Common myeloid progenitor, CD34-positive (primary cell): ENCODE measurements around the gene TTC7B.

ENCODE experiments used
- CTCF ChIA-PET: fragments of 350-600 bp; sonication (Branson Sonifier 250); formaldehyde crosslinking; loops from one replicate; lab custom pipeline; 2021; ENCODE audit warnings: antibody characterized with exemption; lab: Charles Lee
- POLR2A ChIA-PET: fragments of 350-600 bp; sonication (Branson Sonifier 250); formaldehyde crosslinking; loops from one replicate; lab custom pipeline; 2021; ENCODE audit warnings: antibody characterized with exemption; lab: Charles Lee
- DNase-seq, 3 donors: peaks; one replicate each; pipeline versions ENCODE4 v3.0.0 to v3.0.0-alpha.2; 2013
- H3K27ac ChIP-seq, 2 experiments: 1 replicate in 1 of 2; 2 replicates in 1 of 2; pipeline ENCODE4 v1.7.0; 2013; ENCODE audit warnings: inconsistent platforms in 2 of 2, low read length in 2 of 2, mild to moderate bottlenecking in 2 of 2, low read depth in 1 of 2, moderate library complexity in 1 of 2; ENCODE audit not compliant: severe bottlenecking in 2 of 2, insufficient read depth in 1 of 2, poor library complexity in 1 of 2
- H3K27me3 ChIP-seq, 5 experiments: replicated peaks in 2 of 5; 1 replicate in 3 of 5; 2 replicates in 2 of 5; pipeline versions ENCODE4 v1.6.1 to v1.7.0; 2013; ENCODE audit warnings: low read length in 4 of 5, mild to moderate bottlenecking in 2 of 5, moderate library complexity in 2 of 5, inconsistent platforms in 1 of 5; ENCODE audit not compliant: insufficient read depth in 5 of 5, control insufficient read depth in 4 of 5
- H3K36me3 ChIP-seq, 4 experiments: 1 replicate in 2 of 4; 2 replicates in 2 of 4; pipeline versions ENCODE4 v1.6.1 to v1.7.0; 2013; ENCODE audit warnings: low read length in 3 of 4, control low read depth in 1 of 4, mild to moderate bottlenecking in 1 of 4; ENCODE audit not compliant: control insufficient read depth in 4 of 4, insufficient read depth in 4 of 4
- H3K4me1 ChIP-seq, 4 experiments: 1 replicate in 3 of 4; 2 replicates in 1 of 4; pipeline versions ENCODE4 v1.6.1 to v1.7.1; 2013; ENCODE audit warnings: low read length in 3 of 4, mild to moderate bottlenecking in 3 of 4, control low read depth in 1 of 4, inconsistent platforms in 1 of 4, moderate library complexity in 1 of 4; ENCODE audit not compliant: control insufficient read depth in 4 of 4, insufficient read depth in 4 of 4; ENCODE audit errors: control extremely low read depth in 1 of 4
- H3K4me3 ChIP-seq, 7 experiments: 1 replicate in 4 of 7; 2 replicates in 3 of 7; pipeline versions ENCODE4 v1.5.1 to v1.7.0; 2013; ENCODE audit warnings: mild to moderate bottlenecking in 7 of 7, low read length in 6 of 7, moderate library complexity in 6 of 7, inconsistent platforms in 2 of 7, low read depth in 2 of 7, control low read depth in 1 of 7; ENCODE audit not compliant: insufficient read depth in 4 of 7, control insufficient read depth in 1 of 7; ENCODE audit errors: extremely low read depth in 1 of 7
- H3K9me3 ChIP-seq, 5 experiments: 1 replicate in 4 of 5; 2 replicates in 1 of 5; pipeline versions ENCODE4 v1.6.1 to v1.7.1; 2013; ENCODE audit warnings: low read length in 4 of 5, mild to moderate bottlenecking in 2 of 5, inconsistent platforms in 1 of 5, low read depth in 1 of 5, moderate library complexity in 1 of 5; ENCODE audit not compliant: control insufficient read depth in 4 of 5, insufficient read depth in 2 of 5; ENCODE audit errors: control extremely low read depth in 1 of 5
- WGBS: methylation state at CpG from one replicate; pipeline ENCODE4 v1.1.5; 2013; ENCODE audit not compliant: insufficient coverage; 5-methylcytosine and 5-hydroxymethylcytosine counted together

TTC7B gene

DNA sequence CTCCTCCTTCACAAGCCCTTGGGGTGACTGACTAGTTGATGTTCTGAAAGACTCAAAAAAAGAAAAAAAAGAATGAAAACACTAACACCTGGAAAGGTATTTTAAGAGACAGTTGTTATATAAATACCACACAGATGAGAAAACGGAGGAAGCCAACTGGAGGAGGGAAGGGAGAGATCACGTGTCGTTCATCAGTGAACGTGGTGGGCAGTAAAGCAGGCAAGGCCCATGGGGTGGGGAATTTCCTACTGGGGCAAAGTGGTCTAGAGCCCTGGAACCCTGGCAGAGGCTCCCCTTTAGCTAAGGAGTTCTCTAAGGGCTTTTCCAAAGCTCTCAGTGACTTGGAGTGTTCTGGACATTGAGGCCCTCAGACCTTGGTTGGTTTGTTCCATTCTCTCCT lies 249.7 kb downstream of the TTC7B start:
- H3K4me1 ChIP-seq, result no peaks in the 10 kb centered on the region
- POLR2A ChIA-PET, result no interaction called here
- H3K9me3 ChIP-seq, result no peaks in the 10 kb centered on the region

DNA sequence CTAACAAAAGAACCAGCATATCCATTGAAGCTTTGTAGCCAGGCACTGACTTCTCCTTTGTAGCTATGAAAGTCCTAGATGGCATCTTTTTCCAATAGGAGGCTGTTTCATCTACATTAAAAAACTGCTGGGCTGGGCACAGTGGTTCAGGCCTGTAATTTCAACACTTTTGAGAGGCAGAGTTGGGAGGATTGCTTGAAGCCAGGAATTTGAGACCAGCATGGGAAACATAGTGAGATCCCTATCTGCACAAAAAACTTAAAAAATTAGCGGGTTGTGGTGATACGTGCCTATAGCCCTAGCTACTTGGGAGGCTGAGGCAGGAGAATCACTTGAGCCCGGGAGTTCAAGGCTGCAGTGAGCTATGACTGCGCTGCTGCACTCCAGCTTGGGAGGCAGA lies 251.7 kb downstream of the TTC7B start:
- POLR2A ChIA-PET, result interaction anchor here (0.7 kb wide), 1 partner anchor 253 kb away, joined by 3 read pairs; no protein-coding TSS in a partner anchor

More for the DNA sequence above, 249.7 kb downstream of the TTC7B start:
- H3K36me3 ChIP-seq, result peaks cover 4 to 15% (median 6%) of the 10 kb centered on the region in 4 experiments
- CTCF ChIA-PET, result no interaction called here
- 98% methylated on average over 4 of the region's 4 CpGs for WGBS
- H3K4me3 ChIP-seq, result no peak overlapping the region
- no peak for DNase-seq
- H3K27ac ChIP-seq, result no peak overlapping the region
- H3K27me3 ChIP-seq, result no peaks in the 10 kb centered on the region

DNA sequence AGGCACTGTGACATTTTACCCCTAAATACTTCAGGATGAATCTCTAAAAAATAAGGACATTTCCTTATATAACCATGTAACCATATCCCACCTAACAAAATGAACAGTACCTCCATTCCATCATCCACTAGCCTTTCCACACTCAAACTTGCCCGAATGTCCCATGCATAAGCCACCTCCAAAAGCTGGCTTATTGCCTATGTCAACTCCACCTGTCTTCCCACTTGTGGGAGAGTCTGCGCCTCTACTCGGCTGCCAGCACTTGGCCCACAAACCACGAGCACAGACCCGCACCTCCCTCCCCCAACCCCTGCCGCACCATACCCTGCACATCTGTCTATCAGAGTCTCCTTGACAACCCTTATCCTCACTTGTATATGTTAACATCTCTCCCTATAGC lies 253.6 kb downstream of the TTC7B start:
- no peaks in the 10 kb centered on the region for H3K9me3 ChIP-seq
- no peak overlapping the region for H3K4me3 ChIP-seq
- peaks cover 0 to 8% (median 6%) of the 10 kb centered on the region in 4 experiments for H3K36me3 ChIP-seq
- peak in 1 of 3 donors; percentile 9 for DNase-seq
- ChIA-PET CTCF (no interaction called here), POLR2A (no interaction called here)
- WGBS, result 75% methylated on average over 6 of the region's 6 CpGs
- no peaks in the 10 kb centered on the region for H3K27me3 ChIP-seq
- H3K4me1 ChIP-seq, result no peaks in the 10 kb centered on the region
- H3K27ac ChIP-seq, result no peak overlapping the region

More for the DNA sequence above, 251.7 kb downstream of the TTC7B start:
- CTCF ChIA-PET, result interaction anchor here (1.4 kb wide), 1 partner anchor 165 kb away, joined by 4 read pairs; no protein-coding TSS in a partner anchor
- 93% methylated on average over 3 of the region's 4 CpGs for WGBS
- peaks cover 0 to 10% (median 9%) of the 10 kb centered on the region in 4 experiments for H3K36me3 ChIP-seq
- no peaks in the 10 kb centered on the region for H3K9me3 ChIP-seq
- H3K27me3 ChIP-seq, result no peaks in the 10 kb centered on the region
- no peak overlapping the region for H3K4me3 ChIP-seq
- DNase-seq, result no peak
- no peaks in the 10 kb centered on the region for H3K4me1 ChIP-seq
- no peak overlapping the region for H3K27ac ChIP-seq

DNA sequence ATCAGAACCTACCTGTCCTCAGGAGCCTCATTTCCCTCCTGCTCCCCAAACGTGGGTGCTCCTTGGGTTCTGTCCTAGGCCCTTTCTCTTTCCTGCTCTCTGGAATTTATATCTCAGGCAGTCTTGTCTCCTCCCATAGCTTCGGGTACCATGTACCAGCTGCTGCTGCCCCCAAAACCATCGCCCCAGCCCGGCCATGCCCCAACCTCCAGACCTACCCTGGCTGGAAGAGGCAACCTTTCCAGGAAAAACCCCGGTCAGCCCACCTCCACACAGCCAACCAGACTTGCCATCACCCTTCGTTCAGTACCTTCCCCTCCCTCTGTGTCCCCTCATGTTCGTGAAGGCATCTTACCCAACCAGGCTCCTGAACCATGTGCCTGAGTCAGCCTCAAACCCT lies 254.3 kb downstream of the TTC7B start:
- WGBS, result 96% methylated on average over 7 of the region's 7 CpGs
- Histone ChIP-seq H3K27me3 (no peaks in the 10 kb centered on the region), H3K36me3 (peaks cover 0 to 8% (median 4%) of the 10 kb centered on the region in 4 experiments), H3K27ac (no peak overlapping the region), H3K4me1 (no peaks in the 10 kb centered on the region), H3K4me3 (no peak overlapping the region), H3K9me3 (no peaks in the 10 kb centered on the region)
- DNase-seq, result no peak
- CTCF ChIA-PET, result no interaction called here
- POLR2A ChIA-PET, result no interaction called here

DNA sequence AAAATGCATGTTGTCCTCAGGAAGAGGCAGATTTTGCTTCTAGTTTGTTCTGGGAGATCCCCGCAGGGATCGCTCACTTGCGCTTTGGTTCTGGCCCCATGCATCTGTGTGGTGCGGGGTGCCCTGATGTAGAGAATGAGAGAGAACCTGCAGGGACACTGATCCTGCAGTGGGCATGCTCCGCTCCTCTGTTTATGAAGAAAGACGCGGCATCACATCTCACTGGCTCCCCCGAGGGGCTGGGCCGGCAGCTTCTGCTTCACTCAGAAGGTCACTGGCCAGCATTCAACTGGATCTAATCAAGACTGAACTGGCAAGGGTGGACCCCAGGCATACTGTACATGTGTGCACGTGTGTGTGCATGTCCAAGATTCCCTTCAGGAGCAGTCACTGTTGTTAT lies 255.2 kb downstream of the TTC7B start:
- no peaks in the 10 kb centered on the region for H3K9me3 ChIP-seq
- ChIA-PET CTCF (no interaction called here), POLR2A (interaction anchor here (0.6 kb wide), 1 partner anchor 369 kb away, joined by 4 read pairs; no protein-coding TSS in a partner anchor)
- 97% methylated on average over 10 of the region's 10 CpGs for WGBS
- no peaks in the 10 kb centered on the region for H3K27me3 ChIP-seq
- no peaks in the 10 kb centered on the region for H3K4me1 ChIP-seq
- peaks cover 0 to 8% (median 4%) of the 10 kb centered on the region in 4 experiments for H3K36me3 ChIP-seq
- no peak overlapping the region for H3K27ac ChIP-seq
- H3K4me3 ChIP-seq, result no peak overlapping the region
- DNase-seq, result no peak

DNA sequence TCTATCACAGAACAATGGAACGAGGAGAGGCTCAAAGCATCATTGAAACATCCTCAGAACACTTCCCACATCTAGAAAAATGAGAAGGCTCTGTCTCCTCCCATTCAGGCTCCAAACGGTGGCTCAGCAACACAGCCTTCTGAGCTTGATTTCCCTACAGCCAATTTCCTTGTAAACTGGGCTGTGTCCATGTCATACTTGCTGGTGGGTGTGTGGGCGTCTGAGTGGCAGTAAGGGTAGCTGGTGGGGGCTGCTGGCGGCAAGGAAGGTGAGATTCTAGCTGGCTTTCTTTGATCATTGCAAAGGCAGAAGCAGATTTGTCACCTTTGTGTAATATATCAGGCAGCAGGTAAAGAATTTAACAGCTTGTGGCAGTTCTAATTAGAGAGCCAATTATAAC lies 255.7 kb downstream of the TTC7B start:
- ChIA-PET CTCF (interaction anchor here (0.7 kb wide), 1 partner anchor 287 kb away, joined by 3 read pairs; no protein-coding TSS in a partner anchor), POLR2A (interaction anchor here (0.6 kb wide), 1 partner anchor 370 kb away, joined by 4 read pairs; no protein-coding TSS in a partner anchor)
- Histone ChIP-seq H3K9me3 (no peaks in the 10 kb centered on the region), H3K27me3 (no peaks in the 10 kb centered on the region), H3K27ac (no peak overlapping the region), H3K4me1 (no peaks in the 10 kb centered on the region), H3K4me3 (no peak overlapping the region), H3K36me3 (peaks cover 0 to 8% (median 4%) of the 10 kb centered on the region in 4 experiments)
- WGBS, result 90% methylated on average over 2 of the region's 4 CpGs
- no peak for DNase-seq

DNA sequence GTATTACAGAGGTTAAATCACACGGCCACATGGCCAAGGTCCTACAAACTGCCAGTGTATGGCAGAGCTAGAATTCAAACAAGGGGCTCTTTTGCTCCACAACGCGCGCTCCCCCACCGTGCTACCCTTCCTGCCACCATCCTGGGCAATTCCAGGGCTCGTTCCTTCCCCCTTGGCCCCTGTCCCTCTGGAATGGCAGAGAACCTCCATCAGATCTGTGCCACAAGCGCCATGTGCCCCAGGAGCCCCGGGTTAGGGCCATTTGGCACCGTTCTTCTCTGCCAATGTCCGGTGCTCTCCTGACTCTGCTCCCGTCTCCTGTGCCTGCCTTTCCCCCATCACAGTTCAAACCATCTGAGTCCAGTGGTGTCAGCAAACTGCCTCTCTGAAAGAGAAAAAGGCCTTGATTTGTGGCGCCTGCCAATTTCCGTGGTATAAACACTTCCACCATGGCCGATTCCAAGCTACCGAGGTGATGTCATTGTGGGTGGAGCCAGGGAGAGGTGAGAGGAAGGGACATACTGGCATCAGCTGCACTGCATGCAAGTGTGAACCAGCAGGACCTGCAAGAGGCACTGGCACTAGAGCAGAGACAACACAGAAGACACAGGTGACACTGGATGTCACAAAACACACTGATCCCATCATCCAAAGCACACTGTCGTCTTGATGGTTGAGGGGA lies 256.3 kb downstream of the TTC7B start:
- Histone ChIP-seq H3K36me3 (peaks cover 0 to 8% (median 4%) of the 10 kb centered on the region in 4 experiments), H3K27me3 (no peaks in the 10 kb centered on the region), H3K9me3 (no peaks in the 10 kb centered on the region), H3K27ac (no peak overlapping the region), H3K4me1 (no peaks in the 10 kb centered on the region), H3K4me3 (no peak overlapping the region)
- ChIA-PET CTCF (interaction anchor here (0.7 kb wide), 1 partner anchor 287 kb away, joined by 3 read pairs; no protein-coding TSS in a partner anchor), POLR2A (no interaction called here)
- 94% methylated on average over 14 of the region's 16 CpGs for WGBS
- no peak for DNase-seq
